ENCODE results near the gene SLC30A5. TPM values are rescaled to one million over a fixed set of nuclear protein-coding genes. Genes with fewer than 3 reads are reported as not detected.
"Not testable (repeated sequence)": the region's sequence is repeated elsewhere in the genome, so short reads cannot be mapped to it uniquely, and the experiment has no call there.

SLC30A5 gene
- total and polyA plus RNA-seq, 12 donors: 31.5 to 76.8 (median 38.9) TPM

DNA sequence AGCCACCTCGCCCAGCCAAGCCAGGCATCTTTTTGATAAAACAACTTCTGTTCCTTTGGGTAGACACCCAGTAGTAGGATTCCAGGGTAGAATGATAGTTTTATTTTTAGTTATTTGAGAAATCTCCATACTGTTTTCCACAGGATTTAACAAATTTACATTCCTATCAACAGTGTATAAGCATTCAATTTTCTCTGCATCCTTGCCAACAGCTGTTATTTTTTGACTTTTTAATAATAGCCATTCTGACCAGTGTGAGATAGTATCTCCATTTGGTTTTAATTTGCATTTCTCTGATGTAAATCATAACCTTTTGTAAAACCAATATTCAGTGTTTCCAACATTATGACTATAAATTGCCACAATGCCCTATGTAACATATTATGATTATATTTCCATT is 45.0 kb downstream of the SLC30A5 start:
- 86 to 97% (median 91%) methylated on average over 1 of the region's 1 CpG for WGBS, 4 donors
- Histone ChIP-seq H3K36me3 (replicated peaks in 1 of 2) (no peaks in the 10 kb centered on the region), H3K9me3 (replicated peaks in 1 of 3) (no peaks in the 10 kb centered on the region), H3K4me1 (replicated peaks in 1 of 2) (no peaks in the 10 kb centered on the region), H3K4me3 (no peak overlapping the region), H3K27ac (no peak overlapping the region), H3K27me3 (no peaks in the 10 kb centered on the region)
- no peak for DNase-seq
- intact Hi-C loops (cut with DNase I): no loop called here
- TF ChIP-seq POLR2A (IDR thresholded peaks at IDR 0.05): no peak

DNA sequence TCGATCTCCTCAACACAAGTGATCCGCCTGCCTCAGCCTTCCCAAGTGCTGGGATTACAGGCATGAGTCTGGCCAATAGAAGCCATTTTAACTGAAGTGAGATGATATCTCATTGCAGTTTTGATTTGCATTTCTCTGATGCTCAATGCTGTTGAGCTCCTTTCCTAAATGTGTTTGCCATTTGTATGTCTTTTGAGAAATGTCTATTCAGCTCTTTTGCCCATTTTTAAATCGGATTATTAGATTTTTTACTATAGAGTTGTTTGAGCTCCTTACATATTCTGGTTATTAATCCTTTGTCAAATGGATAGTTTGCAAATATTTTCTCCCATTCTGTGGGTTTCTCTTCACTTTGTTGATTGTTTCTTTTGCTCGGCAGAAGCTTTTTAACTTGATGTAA is 46.4 kb downstream of the SLC30A5 start:
- WGBS, 4 donors: 89 to 95% (median 94%) methylated on average over 4 of the region's 4 CpGs
- H3K9me3 ChIP-seq (replicated peaks in 1 of 3); intact Hi-C loops (cut with DNase I); DNase-seq; H3K36me3 ChIP-seq (replicated peaks in 1 of 2); H3K4me3 ChIP-seq; H3K27me3 ChIP-seq; H3K4me1 ChIP-seq (replicated peaks in 1 of 2); H3K27ac ChIP-seq: not testable (repeated sequence)

DNA sequence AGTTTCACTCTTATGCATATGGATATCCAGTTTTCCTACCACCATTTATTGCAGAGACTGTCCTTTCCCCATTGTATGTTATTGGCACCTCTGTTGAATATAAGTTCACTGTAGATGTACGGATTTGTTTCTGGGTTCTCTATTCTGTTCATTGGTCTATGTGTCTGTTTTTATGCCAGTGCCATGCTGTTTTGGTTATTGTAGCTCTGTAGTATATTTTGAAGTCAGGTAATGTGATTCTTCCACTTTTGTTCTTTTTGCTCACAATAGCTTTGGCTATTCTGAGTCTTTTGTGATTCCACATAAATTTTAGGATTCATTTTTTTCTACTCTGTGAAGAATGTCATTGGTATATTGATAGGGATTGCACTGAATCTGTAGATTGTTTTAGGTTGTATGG is 47.0 kb downstream of the SLC30A5 start:
- Histone ChIP-seq H3K36me3 (replicated peaks in 1 of 2) (no peaks in the 10 kb centered on the region), H3K27ac (no peak overlapping the region), H3K9me3 (replicated peaks in 1 of 3) (no peaks in the 10 kb centered on the region), H3K4me1 (replicated peaks in 1 of 2) (no peaks in the 10 kb centered on the region), H3K4me3 (no peak overlapping the region), H3K27me3 (no peaks in the 10 kb centered on the region)
- DNase-seq: no peak
- intact Hi-C loops (cut with DNase I): no loop called here
- TF ChIP-seq, protein P1, sequence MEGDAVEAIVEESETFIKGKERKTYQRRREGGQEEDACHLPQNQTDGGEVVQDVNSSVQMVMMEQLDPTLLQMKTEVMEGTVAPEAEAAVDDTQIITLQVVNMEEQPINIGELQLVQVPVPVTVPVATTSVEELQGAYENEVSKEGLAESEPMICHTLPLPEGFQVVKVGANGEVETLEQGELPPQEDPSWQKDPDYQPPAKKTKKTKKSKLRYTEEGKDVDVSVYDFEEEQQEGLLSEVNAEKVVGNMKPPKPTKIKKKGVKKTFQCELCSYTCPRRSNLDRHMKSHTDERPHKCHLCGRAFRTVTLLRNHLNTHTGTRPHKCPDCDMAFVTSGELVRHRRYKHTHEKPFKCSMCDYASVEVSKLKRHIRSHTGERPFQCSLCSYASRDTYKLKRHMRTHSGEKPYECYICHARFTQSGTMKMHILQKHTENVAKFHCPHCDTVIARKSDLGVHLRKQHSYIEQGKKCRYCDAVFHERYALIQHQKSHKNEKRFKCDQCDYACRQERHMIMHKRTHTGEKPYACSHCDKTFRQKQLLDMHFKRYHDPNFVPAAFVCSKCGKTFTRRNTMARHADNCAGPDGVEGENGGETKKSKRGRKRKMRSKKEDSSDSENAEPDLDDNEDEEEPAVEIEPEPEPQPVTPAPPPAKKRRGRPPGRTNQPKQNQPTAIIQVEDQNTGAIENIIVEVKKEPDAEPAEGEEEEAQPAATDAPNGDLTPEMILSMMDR (IDR thresholded peaks at IDR 0.05): no peak
- TF ChIP-seq POLR2A (IDR thresholded peaks at IDR 0.05): no peak
- WGBS, 4 donors: 58 to 80% (median 72%) methylated on average over 1 of the region's 1 CpG

DNA sequence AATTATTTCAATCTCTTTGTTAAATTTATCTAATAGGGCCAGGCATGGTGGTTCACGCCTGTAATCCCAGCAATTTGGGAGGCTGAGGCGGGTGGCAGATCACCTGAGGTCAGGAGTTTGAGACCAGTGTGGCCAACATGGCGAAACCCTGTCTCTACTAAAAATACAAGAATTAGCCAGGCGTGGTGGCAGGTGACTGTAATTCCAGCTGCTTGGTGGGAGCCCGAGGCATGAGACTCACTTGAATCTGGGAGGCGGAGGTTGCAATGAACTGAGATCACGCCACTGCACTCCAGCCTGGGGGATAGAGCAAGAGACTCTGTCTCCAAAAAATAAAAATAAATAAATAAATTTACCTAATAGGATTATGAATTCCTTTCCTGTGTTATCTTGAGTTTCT is 54.8 kb downstream of the SLC30A5 start:
- WGBS, 4 donors: 94 to 97% (median 96%) methylated on average over 7 of the region's 7 CpGs
- intact Hi-C loops (cut with DNase I); H3K36me3 ChIP-seq (replicated peaks in 1 of 2): not testable (repeated sequence)

DNA sequence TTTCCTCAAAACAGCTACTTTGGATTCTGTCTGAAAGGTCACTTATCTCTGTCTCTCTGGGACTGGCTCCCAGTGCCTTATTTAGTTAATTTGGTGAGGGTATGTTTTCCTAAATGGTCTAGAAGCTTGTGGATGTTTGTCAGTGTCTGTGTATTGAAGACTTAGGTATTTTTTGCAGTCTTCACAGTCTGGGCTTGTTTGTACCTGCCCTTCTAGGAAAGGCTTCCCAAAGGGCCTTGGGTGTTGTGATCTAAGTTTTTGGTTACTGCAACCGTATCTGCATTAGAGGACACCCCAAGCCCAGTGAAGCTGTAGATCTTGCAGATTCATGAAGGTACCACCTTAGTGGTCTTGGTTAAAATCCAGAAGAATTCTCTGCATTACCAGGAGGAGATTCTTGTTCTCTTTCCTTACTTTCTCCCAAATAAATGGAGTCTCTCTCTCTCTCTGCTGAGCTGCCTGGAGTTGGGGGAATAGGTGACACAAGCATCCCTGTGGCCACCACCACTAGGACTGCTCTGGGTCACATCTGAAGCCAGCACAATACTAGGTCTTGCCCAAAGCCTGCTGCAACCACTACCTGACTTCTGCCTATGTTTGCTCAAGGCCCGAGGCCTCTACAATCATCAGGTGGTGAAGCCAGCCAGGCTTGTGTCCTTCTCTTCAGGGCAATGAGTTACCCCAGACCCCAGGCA is 55.3 kb downstream of the SLC30A5 start:
- DNase-seq: no peak
- Histone ChIP-seq H3K36me3 (replicated peaks in 1 of 2) (no peaks in the 10 kb centered on the region), H3K27me3 (no peaks in the 10 kb centered on the region), H3K4me1 (replicated peaks in 1 of 2) (no peaks in the 10 kb centered on the region), H3K4me3 (no peak overlapping the region), H3K27ac (no peak overlapping the region), H3K9me3 (replicated peaks in 1 of 3) (no peaks in the 10 kb centered on the region)
- intact Hi-C loops (cut with DNase I): no loop called here
- TF ChIP-seq, protein P1 (IDR thresholded peaks at IDR 0.05): no peak
- TF ChIP-seq POLR2A (IDR thresholded peaks at IDR 0.05): no peak
- WGBS, 4 donors: 92 to 100% (median 99%) methylated on average over 1 to 2 of the region's 2 CpGs

More for the DNA sequence above, 54.8 kb downstream of the SLC30A5 start:
- not testable (repeated sequence) for H3K9me3 ChIP-seq (replicated peaks in 1 of 3); H3K27me3 ChIP-seq; H3K27ac ChIP-seq; H3K4me1 ChIP-seq (replicated peaks in 1 of 2); H3K4me3 ChIP-seq; DNase-seq

DNA sequence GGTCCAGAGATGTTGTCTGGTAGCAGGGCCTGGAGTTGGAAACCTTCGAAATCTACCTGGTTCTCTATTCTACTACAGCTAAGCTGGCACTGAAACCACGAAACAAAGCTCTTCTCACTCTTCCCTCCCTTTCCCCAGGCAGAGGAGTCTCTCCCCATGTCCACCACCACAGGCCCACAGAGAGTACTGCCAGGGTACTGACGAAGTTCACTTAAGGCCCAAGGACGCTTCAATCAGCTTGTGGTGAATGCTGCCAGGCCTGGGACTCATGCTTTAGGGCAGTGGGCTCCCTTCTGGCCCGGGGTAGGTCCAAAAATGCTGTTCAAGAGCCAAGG is 55.8 kb downstream of the SLC30A5 start:
- intact Hi-C loops (cut with DNase I): no loop called here
- DNase-seq: no peak
- H3K36me3 ChIP-seq (replicated peaks in 1 of 2): no peaks in the 10 kb centered on the region
- 91 to 96% (median 93%) methylated on average over 3 to 5 of the region's 5 CpGs for WGBS, 4 donors
- no peak overlapping the region for H3K27ac ChIP-seq
- no peaks in the 10 kb centered on the region for H3K9me3 ChIP-seq (replicated peaks in 1 of 3)
- no peaks in the 10 kb centered on the region for H3K4me1 ChIP-seq (replicated peaks in 1 of 2)
- TF ChIP-seq POLR2A (IDR thresholded peaks at IDR 0.05): no peak
- TF ChIP-seq, protein P1 (IDR thresholded peaks at IDR 0.05): no peak
- no peak overlapping the region for H3K4me3 ChIP-seq
- no peaks in the 10 kb centered on the region for H3K27me3 ChIP-seq

Data from adrenal gland (tissue), 12 donors.